ENCODE measurements around the gene PICK1. TPM values are rescaled to one million over a fixed set of nuclear protein-coding genes. Genes with fewer than 3 reads are reported as not detected.

The PICK1 gene
- total RNA-seq, 1 donor from 2014 or later: 74.3 TPM

DNA sequence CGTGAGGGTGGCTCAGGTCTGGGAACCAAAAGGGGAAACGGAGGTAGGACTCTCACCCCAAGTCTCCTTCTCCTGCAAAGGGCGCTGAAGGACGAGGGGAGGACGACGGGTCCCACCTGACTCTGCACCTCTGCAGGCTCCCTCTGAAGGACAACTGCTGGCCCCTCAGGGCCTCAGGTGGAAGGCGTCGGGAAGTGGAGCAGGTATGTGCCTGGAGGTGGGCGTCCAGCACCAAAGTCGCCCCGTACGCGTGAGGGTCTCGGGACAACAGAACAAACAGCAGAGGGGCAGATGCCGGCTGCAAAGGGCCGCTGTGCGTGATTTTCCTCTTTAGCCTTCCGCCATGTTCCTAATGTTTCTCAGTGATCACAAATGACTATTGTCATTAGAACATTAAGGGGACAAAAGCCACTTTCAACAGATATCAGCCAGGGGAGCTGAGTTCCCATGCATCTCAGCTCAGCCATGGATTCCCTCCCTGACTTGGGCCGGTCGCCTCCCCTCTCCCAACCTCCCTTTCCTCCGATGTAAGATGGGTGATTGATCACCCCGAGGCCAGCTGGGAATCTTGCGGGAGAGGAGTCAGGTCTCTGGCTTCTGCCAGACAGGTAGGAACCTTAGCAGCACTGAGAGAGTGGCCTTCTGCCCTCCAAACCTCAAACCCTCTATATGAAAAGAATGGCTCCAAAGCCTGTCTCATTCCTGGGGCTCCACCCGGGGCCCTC, 25.9 kb downstream of the PICK1 start:
- Mint-ChIP-seq H3K9me3 (no peaks in the 10 kb centered on the region), H3K27ac (no peak overlapping the region), H3K27me3 (ENCODE audit: low read depth) (peaks cover 8% of the 10 kb centered on the region), H3K4me1 (peaks cover 7% of the 10 kb centered on the region), H3K4me3 (no peak overlapping the region), H3K36me3 (peaks cover 8% of the 10 kb centered on the region)
- TF ChIP-seq, protein P1, sequence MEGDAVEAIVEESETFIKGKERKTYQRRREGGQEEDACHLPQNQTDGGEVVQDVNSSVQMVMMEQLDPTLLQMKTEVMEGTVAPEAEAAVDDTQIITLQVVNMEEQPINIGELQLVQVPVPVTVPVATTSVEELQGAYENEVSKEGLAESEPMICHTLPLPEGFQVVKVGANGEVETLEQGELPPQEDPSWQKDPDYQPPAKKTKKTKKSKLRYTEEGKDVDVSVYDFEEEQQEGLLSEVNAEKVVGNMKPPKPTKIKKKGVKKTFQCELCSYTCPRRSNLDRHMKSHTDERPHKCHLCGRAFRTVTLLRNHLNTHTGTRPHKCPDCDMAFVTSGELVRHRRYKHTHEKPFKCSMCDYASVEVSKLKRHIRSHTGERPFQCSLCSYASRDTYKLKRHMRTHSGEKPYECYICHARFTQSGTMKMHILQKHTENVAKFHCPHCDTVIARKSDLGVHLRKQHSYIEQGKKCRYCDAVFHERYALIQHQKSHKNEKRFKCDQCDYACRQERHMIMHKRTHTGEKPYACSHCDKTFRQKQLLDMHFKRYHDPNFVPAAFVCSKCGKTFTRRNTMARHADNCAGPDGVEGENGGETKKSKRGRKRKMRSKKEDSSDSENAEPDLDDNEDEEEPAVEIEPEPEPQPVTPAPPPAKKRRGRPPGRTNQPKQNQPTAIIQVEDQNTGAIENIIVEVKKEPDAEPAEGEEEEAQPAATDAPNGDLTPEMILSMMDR (IDR thresholded peaks at IDR 0.05; ENCODE audit: unreplicated experiment): no peak
- no peak for DNase-seq (ENCODE audit: low spot score in 2 of 2, unreplicated experiment in 2 of 2)

DNA sequence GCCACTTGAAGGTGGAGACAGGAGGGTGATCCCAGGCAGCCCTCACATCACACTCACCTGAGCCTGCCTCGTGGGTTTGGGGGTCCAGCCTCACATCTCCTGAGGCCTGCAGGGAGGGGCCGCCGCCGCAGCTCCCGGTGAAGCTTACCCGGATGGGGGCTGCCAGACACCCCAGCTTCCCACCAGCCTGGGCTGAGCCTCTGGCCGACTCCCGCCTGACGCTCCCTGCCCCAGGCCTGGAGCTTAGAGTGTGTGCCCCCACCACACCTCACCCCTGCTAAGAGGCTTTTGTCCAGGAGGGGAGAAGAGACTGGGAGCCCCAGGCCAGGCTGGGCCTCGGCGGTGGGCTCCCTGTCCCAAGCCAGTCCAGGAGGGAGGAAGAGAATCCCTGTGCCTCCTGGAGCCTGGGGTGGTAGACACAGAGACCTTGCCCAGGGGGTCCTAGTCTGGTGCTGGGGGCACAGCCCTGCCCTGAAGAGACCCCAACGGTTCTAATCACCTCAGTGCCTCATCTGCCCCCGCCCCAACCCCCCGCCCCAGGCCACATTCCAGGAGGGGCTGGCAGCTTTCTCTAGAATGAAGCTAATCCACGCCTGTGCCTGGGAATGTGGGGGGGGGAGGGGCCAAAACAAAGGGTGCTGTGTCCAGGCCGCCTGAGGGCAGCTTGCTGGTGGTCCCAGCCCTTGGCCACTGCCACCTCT, 26.9 kb downstream of the PICK1 start, which contains the start of gene SLC16A8:
Gene SLC16A8, minus strand, starts transcription at position 254 of the 701 bp plus-strand sequence. CDS start 1,311 bp downstream, outside the sequence.
- Mint-ChIP-seq H3K9me3 (no peaks in the 10 kb centered on the region), H3K4me3 (no peak within 1 kb of the TSS), H3K27me3 (ENCODE audit: low read depth) (peaks cover 8% of the 10 kb centered on the region), H3K36me3 (peaks cover 8% of the 10 kb centered on the region), H3K27ac (no peak within 1 kb of the TSS), H3K4me1 (peaks cover 9% of the 10 kb centered on the region)
- DNase-seq (ENCODE audit: low spot score in 2 of 2, unreplicated experiment in 2 of 2): no peak
- TF ChIP-seq, protein P1 (IDR thresholded peaks at IDR 0.05; ENCODE audit: unreplicated experiment): no peak

GRCh38 chr22:38085056-38085455, 27.9 kb downstream of the PICK1 start:
- Mint-ChIP-seq H3K9me3 (no peaks in the 10 kb centered on the region), H3K27ac (no peak overlapping the region), H3K4me1 (peaks cover 9% of the 10 kb centered on the region), H3K36me3 (peaks cover 8% of the 10 kb centered on the region), H3K4me3 (no peak overlapping the region), H3K27me3 (ENCODE audit: low read depth) (peaks cover 8% of the 10 kb centered on the region)
- TF ChIP-seq, protein P1 (IDR thresholded peaks at IDR 0.05; ENCODE audit: unreplicated experiment): no peak
- no peak for DNase-seq (ENCODE audit: low spot score in 2 of 2, unreplicated experiment in 2 of 2)

DNA sequence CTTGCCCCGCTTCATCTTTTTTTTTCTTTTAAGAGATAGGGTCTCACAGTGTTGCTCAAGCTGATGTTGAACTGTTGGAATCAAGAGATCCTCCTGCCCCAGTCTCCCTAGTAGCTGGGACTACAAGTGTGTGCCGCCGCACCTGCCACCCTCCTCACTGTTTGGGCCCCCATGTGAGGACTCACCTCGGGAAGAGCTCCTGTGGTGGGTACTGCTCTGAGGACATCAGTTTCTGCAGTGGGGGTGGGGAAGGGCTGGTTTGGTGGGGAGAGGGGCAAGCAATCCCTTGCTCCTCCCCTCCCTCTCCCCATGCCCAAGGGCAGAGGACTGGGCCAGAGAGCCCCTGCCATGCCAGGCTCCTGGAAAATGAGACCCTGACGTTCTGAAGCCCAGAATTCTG, 28.3 kb downstream of the PICK1 start:
- Mint-ChIP-seq H3K36me3 (peaks cover 8% of the 10 kb centered on the region), H3K27ac (no peak overlapping the region), H3K9me3 (no peaks in the 10 kb centered on the region), H3K4me1 (peaks cover 9% of the 10 kb centered on the region), H3K4me3 (no peak overlapping the region), H3K27me3 (ENCODE audit: low read depth) (peaks cover 8% of the 10 kb centered on the region)
- TF ChIP-seq, protein P1 (IDR thresholded peaks at IDR 0.05; ENCODE audit: unreplicated experiment): no peak
- DNase-seq (ENCODE audit: low spot score in 2 of 2, unreplicated experiment in 2 of 2): no peak

GRCh38 chr22:38086001-38086845, 29.0 kb downstream of the PICK1 start:
- H3K9me3 Mint-ChIP-seq: no peaks in the 10 kb centered on the region
- TF ChIP-seq, protein P1 (IDR thresholded peaks at IDR 0.05; ENCODE audit: unreplicated experiment): no peak
- H3K36me3 Mint-ChIP-seq: peaks cover 8% of the 10 kb centered on the region
- no peak for DNase-seq (ENCODE audit: low spot score in 2 of 2, unreplicated experiment in 2 of 2)
- no peak overlapping the region for H3K4me3 Mint-ChIP-seq
- no peak overlapping the region for H3K27ac Mint-ChIP-seq
- peaks cover 9% of the 10 kb centered on the region for H3K4me1 Mint-ChIP-seq
- H3K27me3 Mint-ChIP-seq (ENCODE audit: low read depth): peaks cover 8% of the 10 kb centered on the region

Data from mesothelial cell of epicardium (in vitro differentiated cells).